GM21529 (cell line): ENCODE results near the gene SPDL1.
"Not testable (repeated sequence)": the region's sequence is repeated elsewhere in the genome, so short reads cannot be mapped to it uniquely, and the experiment has no call there.

Experiments used
- ATAC-seq: cut with Tn5 transposase; IDR thresholded peaks from one replicate; pipeline ENCODE4 v1.9.1; 2021; ENCODE audit not compliant: unreplicated experiment

SPDL1 gene

DNA sequence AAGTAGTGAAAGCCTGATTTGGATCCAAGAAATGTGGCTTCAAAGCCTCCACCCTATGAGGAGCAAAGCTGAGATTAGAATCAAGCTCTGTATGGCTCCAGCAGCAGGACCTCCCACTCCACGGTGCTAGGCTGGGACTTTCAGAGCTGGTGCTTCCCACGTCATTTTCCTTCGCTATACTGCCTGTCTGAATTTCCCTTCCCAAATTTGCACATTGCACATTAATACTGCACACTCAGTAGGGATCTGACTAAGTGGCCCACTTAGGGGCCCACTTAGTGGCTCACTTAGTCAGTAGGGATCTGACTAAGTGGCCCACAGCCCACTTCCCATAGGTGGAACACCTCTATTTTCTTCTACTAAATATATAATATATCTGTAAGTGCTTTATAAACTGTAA, 14.1 kb upstream of the SPDL1 start:
- ATAC-seq = peak; percentile 52

- ATAC-seq = no peak
Observed at GRCh38 chr5:169571355-169571754, 12.2 kb upstream of the SPDL1 start.

GRCh38 chr5:169574134-169574646, 9.4 kb upstream of the SPDL1 start:
- no peak for ATAC-seq

GRCh38 chr5:169576181-169576598, 7.4 kb upstream of the SPDL1 start:
- no peak for ATAC-seq

DNA sequence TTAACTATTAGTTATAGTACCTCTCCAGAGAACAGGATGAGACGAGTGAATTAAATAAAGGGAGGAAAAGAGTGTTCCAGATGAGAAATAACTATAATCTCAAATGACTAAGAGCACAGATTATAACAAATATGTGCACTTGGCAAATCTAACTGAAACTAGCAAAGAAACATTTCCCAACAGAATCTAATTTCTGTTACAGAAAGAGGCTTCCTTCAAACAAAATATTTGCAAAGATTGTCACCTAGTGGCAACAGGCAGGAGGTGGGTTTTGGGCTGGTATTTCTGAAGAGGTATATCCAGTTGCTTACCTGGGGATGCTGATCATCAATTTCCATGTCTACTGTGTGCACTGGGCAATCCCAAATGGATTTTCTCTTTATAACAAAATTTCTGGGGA, 5.6 kb upstream of the SPDL1 start:
- no peak for ATAC-seq

DNA sequence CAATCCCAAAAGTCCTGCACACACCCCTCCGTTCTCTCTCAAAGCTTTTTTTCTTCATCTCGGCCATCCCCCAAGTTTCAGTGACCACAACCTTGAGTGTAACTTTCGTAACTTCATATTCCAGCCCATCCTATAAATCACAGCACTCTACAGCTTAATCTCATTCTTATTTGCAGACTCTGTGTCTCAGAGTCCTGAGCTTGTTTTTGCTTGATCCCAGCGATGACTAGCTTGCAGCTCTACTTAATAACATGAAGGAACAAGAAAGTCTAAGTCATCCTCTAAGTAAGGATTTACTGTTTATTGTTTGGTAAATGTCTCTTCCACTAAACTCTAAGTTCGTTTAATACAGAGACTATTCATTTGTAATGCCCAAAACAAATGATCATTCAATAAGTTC, 2.6 kb upstream of the SPDL1 start:
- ATAC-seq = no peak

DNA sequence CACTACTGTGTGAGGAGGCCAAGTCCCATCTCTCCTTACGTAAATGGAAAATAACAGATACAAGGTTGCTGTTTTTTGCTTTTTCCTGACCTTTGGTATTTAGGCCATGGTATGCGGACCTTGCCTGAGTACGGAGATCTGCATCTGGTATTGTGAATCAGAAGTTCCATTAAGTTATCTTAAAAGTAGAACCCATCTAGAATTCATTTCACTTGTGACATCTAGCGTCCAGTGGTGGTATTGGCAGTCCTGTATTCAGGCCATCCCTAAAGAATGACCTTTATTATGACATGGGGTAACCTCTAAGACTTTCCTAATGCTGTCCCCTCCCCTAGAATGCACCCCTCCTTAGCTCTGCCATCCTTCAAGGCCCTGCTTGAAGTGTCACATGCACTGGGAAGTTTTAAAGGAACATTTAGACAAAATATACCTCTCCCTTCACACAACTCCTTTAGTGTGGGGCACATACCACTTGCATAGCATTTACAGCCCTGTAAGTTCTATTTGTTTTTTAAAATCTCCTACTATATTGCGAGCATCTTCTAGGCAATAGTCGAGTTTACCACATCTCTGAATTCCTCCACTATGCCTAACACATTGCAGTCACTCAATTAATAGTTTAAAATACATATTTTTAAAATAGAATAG, 1.9 kb upstream of the SPDL1 start:
- ATAC-seq = peak; percentile 46

DNA sequence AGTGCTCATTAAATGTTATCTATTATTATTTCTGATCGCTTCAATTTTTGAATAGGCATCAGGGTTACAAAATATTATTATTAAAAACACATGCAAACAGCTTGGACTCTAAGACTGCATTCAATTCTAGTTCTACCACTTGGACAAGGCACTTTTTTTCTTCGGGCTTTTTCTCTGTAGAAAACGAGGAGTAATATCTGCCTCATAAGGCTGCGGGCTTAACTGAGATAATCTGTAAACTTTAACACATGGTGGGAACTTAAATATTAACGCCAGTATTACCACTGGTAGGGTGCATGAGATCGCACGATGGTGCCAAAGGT, 511 bp upstream of the SPDL1 start:
- peak; percentile 31 for ATAC-seq

GRCh38 chr5:169584998-169585451, 1.5 kb downstream of the SPDL1 start:
- ATAC-seq = no peak

DNA sequence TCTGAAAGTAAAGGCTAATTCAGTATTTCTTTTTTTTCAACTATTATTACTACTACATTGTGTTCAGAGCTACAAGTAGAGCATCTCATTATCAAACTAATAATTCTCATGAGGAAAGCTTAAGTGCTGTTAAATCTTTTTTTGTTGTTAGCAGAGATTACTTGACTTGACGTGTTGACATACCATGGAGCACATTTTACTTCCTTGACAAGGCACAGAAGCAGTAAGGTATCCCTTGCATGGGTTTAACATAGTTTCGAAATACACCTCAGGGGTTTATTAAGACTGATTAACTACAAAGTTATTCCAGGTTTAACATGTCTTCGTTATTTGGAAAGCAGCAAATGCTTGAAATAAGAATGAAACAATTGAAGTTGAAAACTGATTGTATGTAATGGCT, 7.0 kb downstream of the SPDL1 start:
- ATAC-seq = no peak

GRCh38 chr5:169591636-169592035, 8.1 kb downstream of the SPDL1 start:
- no peak for ATAC-seq

DNA sequence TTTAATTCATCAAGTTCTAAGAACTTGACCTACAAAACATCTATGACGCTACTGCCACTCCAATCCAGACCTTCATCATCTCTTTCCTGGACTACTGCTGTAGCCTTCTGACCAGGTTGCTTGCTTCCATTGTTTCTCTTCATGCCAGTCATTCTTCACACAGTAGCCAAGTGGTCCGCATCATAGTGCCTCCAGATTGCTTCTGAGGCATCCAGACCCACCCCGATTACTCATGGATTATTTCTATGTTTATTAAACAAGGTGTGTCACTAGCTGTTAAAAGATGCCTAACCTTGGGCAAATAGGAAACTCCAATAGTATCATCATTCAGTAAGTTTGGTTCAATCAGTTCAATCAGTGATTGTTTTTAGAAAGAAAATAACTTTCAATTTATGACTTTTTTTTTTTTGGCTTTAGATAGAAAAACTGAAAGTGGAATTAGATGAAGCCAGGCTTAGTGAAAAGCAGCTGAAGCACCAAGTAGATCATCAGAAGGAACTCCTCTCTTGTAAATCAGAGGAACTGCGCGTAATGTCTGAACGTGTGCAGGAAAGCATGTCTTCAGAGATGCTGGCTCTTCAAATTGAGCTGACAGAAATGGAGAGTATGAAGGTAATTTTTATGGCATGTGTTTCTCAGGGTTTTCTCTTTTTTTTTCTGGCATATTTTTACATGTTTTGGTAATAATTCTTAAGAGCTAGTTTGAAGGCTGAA, 9.5 kb downstream of the SPDL1 start:
- no peak for ATAC-seq

DNA sequence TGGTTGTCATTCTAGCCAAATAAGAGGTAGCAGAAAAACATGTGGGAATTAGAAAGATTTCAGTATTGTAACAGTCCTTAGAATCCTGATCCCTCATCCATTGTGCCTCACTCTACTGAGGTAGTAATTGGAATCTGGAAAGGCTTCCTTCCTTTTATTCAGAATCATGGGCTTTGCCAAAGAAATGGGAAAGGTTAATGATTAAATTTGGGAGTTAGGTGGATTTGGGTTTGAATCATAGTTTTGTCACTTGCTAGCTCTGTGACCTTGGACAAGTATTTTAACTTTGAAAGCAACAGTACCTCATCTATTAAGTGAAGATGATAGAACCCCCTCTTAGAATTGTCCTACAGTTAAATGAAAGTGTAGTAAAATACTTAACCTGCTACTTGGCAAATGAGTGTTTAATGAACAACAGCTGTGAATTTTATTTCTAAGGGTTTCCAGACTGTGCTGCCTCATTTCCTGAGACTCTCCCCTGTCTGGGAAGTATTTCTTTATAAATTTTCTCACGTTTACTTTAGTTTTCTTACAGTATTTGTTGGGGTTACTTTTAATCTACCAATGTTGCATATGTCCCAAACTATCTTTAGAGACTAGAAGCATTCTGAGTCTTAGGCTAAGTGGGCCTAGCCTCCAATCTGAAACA, 11.7 kb downstream of the SPDL1 start:
- no peak for ATAC-seq

GRCh38 chr5:169599451-169599850, 15.9 kb downstream of the SPDL1 start:
- ATAC-seq = no peak

GRCh38 chr5:169602535-169602934, 19.0 kb downstream of the SPDL1 start:
- no peak for ATAC-seq

- no peak for ATAC-seq
Observed at GRCh38 chr5:169606279-169606678, 22.7 kb downstream of the SPDL1 start.

- ATAC-seq = no peak
Observed at GRCh38 chr5:169607882-169608281, 24.3 kb downstream of the SPDL1 start.

- no peak for ATAC-seq
Observed at GRCh38 chr5:169609716-169610115, 26.1 kb downstream of the SPDL1 start.

DNA sequence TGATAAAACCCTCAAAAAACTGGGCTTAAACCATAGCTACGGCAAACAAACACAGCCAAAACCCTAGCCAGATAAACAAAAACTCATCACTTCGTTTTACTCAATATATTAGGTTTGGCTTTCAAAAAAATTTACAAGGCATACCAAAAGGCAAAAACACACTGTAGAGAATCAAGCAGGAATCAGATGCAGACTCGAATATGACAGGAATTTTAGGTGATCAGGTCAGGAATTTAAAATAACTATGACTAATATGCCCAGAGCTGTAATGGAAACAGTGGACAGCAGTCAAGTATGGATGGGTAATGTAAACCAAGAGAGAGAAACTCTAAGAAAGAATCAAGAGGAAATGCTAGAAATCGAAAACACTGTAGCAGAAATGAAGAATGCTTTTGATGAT, 27.0 kb downstream of the SPDL1 start:
- no peak for ATAC-seq

DNA sequence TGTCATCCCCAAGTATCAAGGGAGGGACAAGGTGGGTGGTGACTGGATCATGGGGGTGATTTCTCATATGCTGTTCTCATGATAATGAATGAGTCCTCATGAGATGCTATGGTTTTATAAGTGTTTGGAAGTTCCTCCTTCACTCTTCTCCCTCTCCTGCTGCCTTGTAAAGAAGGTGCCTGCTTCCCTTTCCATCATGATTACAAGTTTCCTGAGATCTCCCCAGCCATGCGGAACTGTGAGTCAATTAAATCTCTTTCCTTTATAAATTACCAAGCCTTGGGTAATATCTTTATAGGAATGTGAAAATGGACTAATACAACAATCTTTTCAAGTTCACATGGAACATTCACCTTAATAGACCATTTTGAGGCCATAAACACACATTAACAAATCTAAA, 32.0 kb downstream of the SPDL1 start:
- ATAC-seq = no peak

DNA sequence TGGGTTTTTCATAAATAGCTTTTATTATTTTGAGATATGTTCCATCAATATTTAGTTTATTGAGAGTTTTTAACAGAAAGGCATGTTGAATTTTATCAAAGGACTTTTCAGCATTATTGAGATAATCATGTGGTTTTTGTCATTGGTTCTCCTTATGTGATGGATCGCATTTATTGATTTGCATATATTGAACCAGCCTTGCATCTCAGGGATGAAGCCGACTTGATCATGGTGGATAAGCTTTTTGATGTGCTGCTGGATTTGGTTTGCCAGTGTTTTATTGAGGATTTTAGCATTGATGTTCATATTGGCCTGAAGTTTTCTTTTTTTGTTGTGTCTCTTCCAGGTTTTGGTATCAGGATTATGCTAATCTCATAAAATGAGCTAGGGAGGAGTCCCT, 40.7 kb downstream of the SPDL1 start:
- ATAC-seq = not testable (repeated sequence)

- no peak for ATAC-seq
Observed at GRCh38 chr5:169626779-169627178, 43.2 kb downstream of the SPDL1 start.
